ENCODE data around the gene FAM89A. TPM values are rescaled to one million over a fixed set of nuclear protein-coding genes. Genes with fewer than 3 reads are reported as not detected.

FAM89A gene
- total and polyA plus RNA-seq, 9 of the 15 experiments (the other 6 are each of a cell fraction or from before 2014, with no cell fraction given) = 8.7 to 66.2 (median 43.3) TPM

GRCh38 chr1:231065510-231066241, 25.6 kb upstream of the FAM89A start (continued):
- peak; percentile 74 for TF ChIP-seq PKNOX1 (IDR thresholded peaks at IDR 0.05)
- TF ChIP-seq ETV6 (IDR thresholded peaks at IDR 0.05; ENCODE audit: borderline replicate concordance in 1 of 2, low read depth in 2 of 2, low read length in 1 of 2) = no peak
- TF ChIP-seq ETV6 (CRISPR knock-in tag; IDR thresholded peaks at IDR 0.05; ENCODE audit: borderline replicate concordance) = no peak
- TF ChIP-seq GTF2F1 (IDR thresholded peaks at IDR 0.05; ENCODE audit: low read depth, low read length) = no peak
- TF ChIP-seq HINFP (tag; conservative IDR thresholded peaks at IDR 0.05; ENCODE audit: low read depth) = peak; percentile 83
- TF ChIP-seq TRIM28 (IDR thresholded peaks at IDR 0.05) = no peak
- no peak for TF ChIP-seq TCFL5 (CRISPR knock-in tag; conservative IDR thresholded peaks at IDR 0.05)
- TF ChIP-seq ZKSCAN1 (IDR thresholded peaks at IDR 0.05; ENCODE audit: low read depth, low read length) = no peak
- peak; percentile 65; the same call in 1 of the 2 replicates for TF ChIP-seq POLR2AphosphoS5 (IDR thresholded peaks at IDR 0.05; ENCODE audit: control insufficient read depth, insufficient read depth, low read depth, low read length)
- peak; percentile 94 for TF ChIP-seq ARID1B (IDR thresholded peaks at IDR 0.05)
- TF ChIP-seq SMAD4 (CRISPR knock-in tag; conservative IDR thresholded peaks at IDR 0.05) = peak; percentile 94
- no peak for TF ChIP-seq PYGO2 (tag; IDR thresholded peaks at IDR 0.05)
- no peak for TF ChIP-seq ZNF277 (CRISPR knock-in tag; IDR thresholded peaks at IDR 0.05; ENCODE audit: borderline replicate concordance)
- TF ChIP-seq BRD9 (IDR thresholded peaks at IDR 0.05; ENCODE audit: low read depth, partially characterized antibody) = peak; percentile 20
- 0 out of 4 replicates have a peak, but pooled peaks of 1 of the 2 experiments have one; percentile 24 for TF ChIP-seq SRF (CRISPR knock-in tag; IDR thresholded peaks at IDR 0.05)
- TF ChIP-seq SAFB2 (IDR thresholded peaks at IDR 0.05; ENCODE audit: borderline replicate concordance, low read depth, low read length, severe bottlenecking) = no peak
- TF ChIP-seq ZNF232 (CRISPR knock-in tag; IDR thresholded peaks at IDR 0.05) = no peak
- no peak for TF ChIP-seq RBM14 (IDR thresholded peaks at IDR 0.05; ENCODE audit: borderline replicate concordance, insufficient read depth, low read depth, low read length)
- peak; percentile 49; the same call in 1 of the 2 replicates for TF ChIP-seq MTA3 (IDR thresholded peaks at IDR 0.05; ENCODE audit: borderline replicate concordance)
- TF ChIP-seq GTF3C2 (IDR thresholded peaks at IDR 0.05; ENCODE audit: borderline replicate concordance, extremely low read depth, insufficient read length) = no peak

Measured in K562 (cell line).